Loucy (cell line): Measurements from ENCODE around the gene RGS6.

Source experiments
- H2AFZ ChIP-seq: fragments of 200-600 bp; sonication (generic); 2 replicates; pipeline ENCODE4 v1.6.0; 2016; ENCODE audit warnings: antibody characterized with exemption, mild to moderate bottlenecking, low read length, moderate library complexity
- H3F3A ChIP-seq: fragments of 200-600 bp; 2 replicates; pipeline ENCODE4 v1.6.0; 2016; ENCODE audit warnings: antibody characterized with exemption, low read depth, mild to moderate bottlenecking
- H3K27me3 ChIP-seq: fragments of 200-600 bp; sonication (generic); 2 replicates; pipeline ENCODE4 v1.6.1; 2014; ENCODE audit warnings: low read length, mild to moderate bottlenecking; ENCODE audit not compliant: insufficient read depth, poor library complexity, severe bottlenecking
- H3K36me3 ChIP-seq: fragments of 200-600 bp; sonication (generic); 2 replicates; pipeline ENCODE4 v1.6.1; 2016; ENCODE audit warnings: low read length; ENCODE audit not compliant: insufficient read depth
- H3K4me1 ChIP-seq: fragments of 200-600 bp; sonication (generic); 2 replicates; pipeline ENCODE4 v1.5.1; 2014; ENCODE audit warnings: low read length, mild to moderate bottlenecking; ENCODE audit not compliant: insufficient read depth, poor library complexity, severe bottlenecking
- H3K4me2 ChIP-seq: fragments of 200-600 bp; sonication (generic); 2 replicates; pipeline ENCODE4 v1.6.0; 2014; ENCODE audit warnings: antibody characterized with exemption, low read length, low read depth, mild to moderate bottlenecking; ENCODE audit not compliant: poor library complexity, severe bottlenecking
- H3K4me3 ChIP-seq: fragments of 200-600 bp; sonication (generic); 2 replicates; pipeline ENCODE4 v1.5.1; 2014; ENCODE audit warnings: low read length, mild to moderate bottlenecking, mixed read lengths; ENCODE audit not compliant: poor library complexity, severe bottlenecking
- H3K79me2 ChIP-seq: fragments of 200-600 bp; sonication (generic); 2 replicates; pipeline ENCODE4 v1.6.1; 2014; ENCODE audit warnings: low read length; ENCODE audit not compliant: insufficient read depth
- H3K9ac ChIP-seq: fragments of 200-600 bp; sonication (generic); 2 replicates; pipeline ENCODE4 v1.6.0; 2014; ENCODE audit warnings: mild to moderate bottlenecking, low read depth, low read length, moderate library complexity; ENCODE audit not compliant: poor library complexity, severe bottlenecking
- H3K9me2 ChIP-seq: fragments of 200-600 bp; sonication (generic); replicated peaks from 2 replicates; pipeline ENCODE4 v1.6.1; 2016; ENCODE audit warnings: low read depth, low read length, mixed read lengths
- H3K9me3 ChIP-seq: fragments of 200-600 bp; sonication (generic); 2 replicates; pipeline ENCODE4 v1.6.1; 2014; ENCODE audit warnings: mild to moderate bottlenecking, antibody characterized with exemption, low read length, low read depth; ENCODE audit not compliant: insufficient read depth
- H4K20me1 ChIP-seq: fragments of 200-600 bp; sonication (generic); 2 replicates; pipeline ENCODE4 v1.6.0; 2014; ENCODE audit warnings: antibody characterized with exemption, low read length, mild to moderate bottlenecking; ENCODE audit not compliant: insufficient read depth, poor library complexity, severe bottlenecking
- EZH2phosphoT487 ChIP-seq: fragments of 200-600 bp; IDR thresholded peaks from 2 replicates; pipeline ENCODE4 v1.6.1; 2018; ENCODE audit warnings: antibody characterized with exemption, mild to moderate bottlenecking, moderate library complexity, borderline replicate concordance
- TF ChIP-seq, protein P1 (sequence below): fragments of 200-600 bp; sonication (generic); conservative IDR thresholded peaks from 2 replicates; pipeline ENCODE4 v1.5.1; 2014; ENCODE audit warnings: mild to moderate bottlenecking, antibody characterized with exemption, low read length

The RGS6 gene

DNA sequence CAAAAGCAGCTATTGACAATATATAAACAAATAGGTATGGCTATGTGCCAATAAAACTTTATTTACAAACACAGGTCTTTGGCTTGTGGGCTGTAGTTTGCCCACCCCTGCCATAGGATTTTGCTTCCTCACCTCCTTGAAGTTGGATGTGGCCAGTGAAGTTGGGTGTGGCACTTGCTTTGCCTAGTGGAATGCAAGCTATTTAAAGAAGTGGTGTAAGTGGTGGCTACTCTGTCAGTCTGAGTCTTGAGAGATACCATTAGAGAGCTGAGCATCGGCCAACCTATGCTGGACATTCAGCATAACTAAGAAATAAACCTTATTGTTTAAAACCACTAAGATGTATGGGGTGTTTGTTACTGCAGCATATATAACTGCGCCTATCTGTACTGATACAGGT is 321.3 kb downstream of the RGS6 start:
- no peaks in the 10 kb centered on the region for H3K36me3 ChIP-seq
- H3K27me3 ChIP-seq = no peaks in the 10 kb centered on the region
- H3K9ac ChIP-seq = no peak overlapping the region
- no peak overlapping the region for H3K4me3 ChIP-seq
- no peak overlapping the region for H2AFZ ChIP-seq
- peaks cover 5% of the 10 kb centered on the region for H3K4me1 ChIP-seq
- TF ChIP-seq, protein P1, sequence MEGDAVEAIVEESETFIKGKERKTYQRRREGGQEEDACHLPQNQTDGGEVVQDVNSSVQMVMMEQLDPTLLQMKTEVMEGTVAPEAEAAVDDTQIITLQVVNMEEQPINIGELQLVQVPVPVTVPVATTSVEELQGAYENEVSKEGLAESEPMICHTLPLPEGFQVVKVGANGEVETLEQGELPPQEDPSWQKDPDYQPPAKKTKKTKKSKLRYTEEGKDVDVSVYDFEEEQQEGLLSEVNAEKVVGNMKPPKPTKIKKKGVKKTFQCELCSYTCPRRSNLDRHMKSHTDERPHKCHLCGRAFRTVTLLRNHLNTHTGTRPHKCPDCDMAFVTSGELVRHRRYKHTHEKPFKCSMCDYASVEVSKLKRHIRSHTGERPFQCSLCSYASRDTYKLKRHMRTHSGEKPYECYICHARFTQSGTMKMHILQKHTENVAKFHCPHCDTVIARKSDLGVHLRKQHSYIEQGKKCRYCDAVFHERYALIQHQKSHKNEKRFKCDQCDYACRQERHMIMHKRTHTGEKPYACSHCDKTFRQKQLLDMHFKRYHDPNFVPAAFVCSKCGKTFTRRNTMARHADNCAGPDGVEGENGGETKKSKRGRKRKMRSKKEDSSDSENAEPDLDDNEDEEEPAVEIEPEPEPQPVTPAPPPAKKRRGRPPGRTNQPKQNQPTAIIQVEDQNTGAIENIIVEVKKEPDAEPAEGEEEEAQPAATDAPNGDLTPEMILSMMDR = no peak
- no peaks in the 10 kb centered on the region for H4K20me1 ChIP-seq
- H3K79me2 ChIP-seq = no peaks in the 10 kb centered on the region
- no peaks in the 10 kb centered on the region for H3K9me2 ChIP-seq
- H3K4me2 ChIP-seq = no peak overlapping the region
- peaks cover 4% of the 10 kb centered on the region; the same call in 1 of the 2 replicates for H3K9me3 ChIP-seq
- H3F3A ChIP-seq = no peaks in the 10 kb centered on the region

DNA sequence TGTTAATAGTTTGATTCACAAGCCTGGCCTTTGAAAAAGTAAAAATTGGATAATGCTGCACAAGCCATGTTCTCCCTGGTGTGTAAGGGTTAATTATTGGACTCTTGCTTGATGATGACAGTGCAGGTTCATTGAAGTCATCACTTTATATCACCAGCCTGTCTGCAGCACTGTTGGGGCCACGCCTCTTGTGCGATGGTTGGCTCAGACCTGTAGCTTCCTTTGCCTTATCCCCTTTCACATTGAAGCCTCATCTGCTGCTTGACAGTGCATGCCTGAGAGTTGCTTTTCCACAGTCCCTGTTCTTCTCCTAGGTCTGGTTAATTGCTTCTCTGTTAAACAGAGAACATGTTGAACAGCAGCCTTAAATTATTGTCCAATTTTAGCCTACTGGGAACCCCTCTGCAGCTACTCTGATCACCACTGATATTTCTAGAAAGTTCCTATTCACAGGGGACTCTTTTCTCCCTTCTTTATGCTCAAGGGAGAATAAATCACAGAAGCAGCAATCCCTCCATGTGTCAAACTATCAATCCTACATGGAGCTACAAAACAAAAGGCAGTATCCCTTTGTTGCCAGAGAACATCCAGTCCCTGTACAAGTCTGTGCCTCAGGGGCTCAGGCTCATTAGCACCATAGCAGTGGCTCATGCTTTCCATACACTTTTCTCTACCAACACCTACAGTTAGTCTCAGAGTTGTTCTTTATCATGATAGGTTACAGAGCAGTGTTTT is 322.1 kb downstream of the RGS6 start:
- Histone ChIP-seq H3K4me3 (no peak overlapping the region), H2AFZ (no peak overlapping the region), H3K79me2 (no peaks in the 10 kb centered on the region), H4K20me1 (no peaks in the 10 kb centered on the region), H3K9ac (no peak overlapping the region), H3K27me3 (no peaks in the 10 kb centered on the region), H3K4me2 (no peak overlapping the region), H3K36me3 (no peaks in the 10 kb centered on the region), H3K4me1 (peaks cover 5% of the 10 kb centered on the region), H3K9me3 (peaks cover 4% of the 10 kb centered on the region; the same call in 1 of the 2 replicates), H3K9me2 (no peaks in the 10 kb centered on the region), H3F3A (no peaks in the 10 kb centered on the region)
- TF ChIP-seq, protein P1 = no peak
- TF ChIP-seq EZH2phosphoT487 = no peak

DNA sequence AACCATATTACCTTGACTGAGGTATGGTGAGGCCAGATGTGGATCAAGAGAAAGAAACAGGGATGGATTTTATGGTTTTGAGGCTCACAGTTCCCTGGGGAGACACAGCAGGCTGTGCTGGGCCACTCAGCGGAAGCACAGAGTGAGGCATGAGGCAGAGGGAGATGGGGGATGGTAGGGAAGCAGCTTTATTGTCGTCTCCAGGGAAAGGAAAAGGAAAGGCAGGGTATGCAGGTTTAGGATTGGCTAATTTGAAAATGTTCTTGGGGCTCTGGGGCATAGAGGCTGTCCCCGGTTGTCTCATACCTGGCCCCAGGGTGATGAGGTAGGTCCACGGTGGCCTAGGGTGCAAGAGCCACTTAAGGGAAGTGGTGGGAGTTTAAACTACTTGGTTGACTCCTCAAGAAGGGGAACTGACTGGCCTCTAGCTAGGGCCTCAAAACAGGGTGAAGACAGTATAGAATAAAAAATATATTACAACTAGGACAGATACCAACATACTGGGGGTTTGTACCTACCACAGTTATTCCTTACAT is 322.8 kb downstream of the RGS6 start:
- H2AFZ ChIP-seq = no peak overlapping the region
- H3K27me3 ChIP-seq = no peaks in the 10 kb centered on the region
- H3K4me1 ChIP-seq = peaks cover 5% of the 10 kb centered on the region
- H3F3A ChIP-seq = no peaks in the 10 kb centered on the region
- H3K79me2 ChIP-seq = no peaks in the 10 kb centered on the region
- no peak overlapping the region for H3K9ac ChIP-seq
- no peaks in the 10 kb centered on the region for H3K9me2 ChIP-seq
- H3K4me3 ChIP-seq = no peak overlapping the region
- no peaks in the 10 kb centered on the region for H4K20me1 ChIP-seq
- H3K9me3 ChIP-seq = peaks cover 4% of the 10 kb centered on the region; the same call in 1 of the 2 replicates
- TF ChIP-seq, protein P1 = no peak
- no peak for TF ChIP-seq EZH2phosphoT487
- H3K36me3 ChIP-seq = no peaks in the 10 kb centered on the region
- no peak overlapping the region for H3K4me2 ChIP-seq
